ENCODE measurements around the gene ZNF426.
"Not testable (repeated sequence)": the region's sequence is repeated elsewhere in the genome, so short reads cannot be mapped to it uniquely, and the experiment has no call there.

Gene ZNF426

DNA sequence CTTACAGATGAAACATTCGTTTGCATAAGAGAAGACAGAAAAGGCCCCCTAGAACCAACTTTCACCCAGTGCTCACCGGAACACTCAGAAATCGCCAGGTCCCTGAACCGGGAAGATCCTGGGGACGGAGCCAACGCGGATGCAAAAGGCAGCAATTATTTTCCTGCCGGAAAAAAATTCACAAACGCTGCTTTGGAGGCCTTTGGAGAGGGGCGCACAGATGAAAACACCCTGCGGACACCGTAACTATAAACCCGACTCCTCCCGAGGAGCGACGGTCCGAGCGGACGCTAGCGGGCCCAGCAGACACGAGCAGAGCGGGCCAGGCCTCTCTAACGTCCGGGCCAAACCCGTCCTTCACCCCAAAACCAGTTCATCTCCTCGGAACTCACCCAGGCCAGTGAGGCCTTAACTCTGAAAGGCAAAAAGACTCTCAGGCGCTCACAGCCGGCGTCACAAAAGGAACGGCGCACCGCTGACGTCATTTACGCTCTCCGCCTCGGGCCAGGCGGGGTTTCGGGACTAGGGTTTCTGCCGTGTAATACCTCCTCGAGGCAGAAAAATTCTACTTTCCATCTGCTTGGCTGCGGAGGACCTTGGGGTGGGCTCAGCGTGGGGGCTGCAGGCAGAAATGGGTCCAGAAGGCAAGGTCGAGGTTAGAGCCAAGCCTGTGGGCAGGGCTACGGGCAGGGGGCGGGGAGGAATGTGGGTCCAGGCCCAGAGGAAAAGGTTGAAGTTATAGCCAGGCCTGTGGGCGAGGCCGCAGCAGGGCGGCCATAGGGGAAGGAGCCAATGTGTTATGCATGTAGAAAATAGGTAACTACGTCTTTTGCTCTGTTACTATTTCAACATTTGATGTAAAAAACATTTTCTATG is at the start of gene ZNF426:
Gene ZNF426, minus strand, starts transcription at position 463 of the 876 bp plus-strand sequence. CDS start 2,413 bp downstream, outside the sequence.
- DNase-seq = peak; percentile 83 to 85

DNA sequence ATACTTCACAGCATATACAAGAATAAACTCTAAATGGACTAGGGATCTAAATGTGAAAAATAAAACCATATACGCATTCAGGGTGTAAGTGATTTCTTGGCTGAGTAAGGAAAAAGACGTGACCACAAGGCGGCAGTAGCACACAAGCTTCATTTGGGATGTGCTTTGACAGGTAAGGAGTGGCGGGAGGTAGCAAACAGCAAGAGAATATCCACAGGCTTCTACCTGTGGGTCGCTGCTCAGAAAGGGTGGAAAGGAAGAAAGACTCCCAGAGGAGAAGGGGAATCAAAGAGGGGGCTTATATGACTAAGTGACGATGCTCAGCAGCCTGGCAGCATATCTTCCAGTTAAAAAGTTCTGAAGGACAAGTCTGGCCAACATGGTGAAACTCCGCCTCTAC is 48.3 kb upstream of the ZNF426 start:
- peak; percentile 70 to 73 for DNase-seq

DNA sequence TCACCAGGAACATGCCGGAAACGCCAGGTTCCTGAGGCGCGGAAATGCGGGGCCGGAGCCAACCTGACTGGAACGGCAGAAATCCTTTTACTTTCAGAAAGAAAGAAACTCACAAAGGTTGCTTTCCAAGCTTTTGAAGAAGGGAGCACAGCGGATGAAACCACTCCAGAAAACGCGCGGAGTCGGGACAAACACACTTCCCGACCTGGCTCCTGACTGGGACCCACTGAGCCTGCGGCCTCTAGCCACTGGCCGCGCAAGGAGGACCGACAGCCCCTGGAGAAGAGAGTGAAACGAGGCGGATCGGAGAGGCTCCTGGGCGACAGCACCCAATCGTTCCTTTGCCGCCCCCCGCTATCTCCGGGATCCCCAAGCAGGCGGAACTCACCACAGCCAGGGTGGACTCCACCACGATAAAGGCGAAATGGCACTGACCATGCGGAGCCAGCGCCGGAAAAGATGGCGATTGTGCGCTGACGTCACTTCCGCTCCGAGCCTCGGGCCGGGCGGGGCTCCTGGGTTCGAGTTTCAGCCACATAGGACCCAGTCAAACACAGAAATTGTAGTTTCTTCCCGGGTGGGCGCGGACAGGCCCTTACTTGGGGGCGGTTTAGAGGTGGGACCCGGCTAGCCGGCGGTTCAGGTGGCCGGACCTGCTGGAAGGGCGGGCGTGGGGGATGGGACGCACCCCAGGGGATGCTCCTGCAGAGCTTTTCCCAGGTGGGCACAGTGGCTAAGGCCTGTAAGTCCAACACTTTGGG is 45.8 kb upstream of the ZNF426 start, which contains the start of gene ZNF121:
Gene ZNF121, minus strand, starts transcription at position 432 of the 761 bp plus-strand sequence. CDS start 16,407 bp downstream, outside the sequence.
- DNase-seq = peak; percentile 79 to 83

DNA sequence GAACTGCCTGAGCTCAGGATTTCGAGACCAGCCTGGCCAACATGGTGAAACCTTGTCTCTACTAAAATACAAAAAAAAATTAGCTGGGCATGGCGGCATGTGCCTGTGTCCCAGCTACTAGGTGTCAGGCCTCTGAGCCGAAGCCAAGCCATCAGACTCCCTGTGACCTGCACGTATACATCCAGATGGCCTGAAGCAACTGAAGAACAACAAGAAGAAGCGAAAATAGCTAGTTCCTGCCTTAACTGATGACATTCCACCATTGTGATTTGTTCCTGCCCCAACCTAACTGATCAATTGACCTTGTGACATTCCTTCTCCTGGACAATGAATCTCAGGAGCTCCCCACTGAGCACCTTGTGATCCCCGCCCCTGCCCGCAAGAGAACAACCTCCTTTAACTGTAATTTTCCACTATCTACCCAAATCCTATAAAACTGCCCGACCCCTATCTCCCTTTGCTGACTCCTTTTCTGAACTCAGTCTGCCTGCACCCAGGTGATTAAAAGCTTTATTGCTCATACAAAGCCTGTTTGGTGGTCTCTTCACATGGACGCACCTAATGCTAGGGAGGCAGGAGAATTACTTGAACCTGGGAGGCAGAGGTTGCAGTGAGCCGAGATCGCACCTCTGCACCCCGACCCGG is 43.8 kb upstream of the ZNF426 start:
- not testable (repeated sequence) for DNase-seq

DNA sequence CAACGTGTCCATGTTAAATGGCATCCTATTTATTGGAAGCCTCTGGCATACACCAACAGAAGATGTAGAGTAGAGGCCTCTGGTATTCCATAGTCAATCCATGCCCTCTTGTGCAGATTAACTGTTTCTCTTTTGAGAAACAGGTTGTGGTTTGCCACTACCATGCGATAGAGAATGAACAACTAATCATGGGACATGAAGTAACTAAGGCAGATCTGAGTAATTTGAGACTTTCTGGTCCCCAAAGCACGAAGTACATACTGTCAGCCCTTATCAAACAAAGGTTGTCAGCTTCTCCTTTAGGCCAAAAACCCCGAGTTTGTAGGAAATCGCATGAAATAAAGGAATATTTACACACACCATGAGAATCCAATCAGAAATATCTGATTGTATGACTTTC is 42.3 kb upstream of the ZNF426 start:
- no peak for DNase-seq

DNA sequence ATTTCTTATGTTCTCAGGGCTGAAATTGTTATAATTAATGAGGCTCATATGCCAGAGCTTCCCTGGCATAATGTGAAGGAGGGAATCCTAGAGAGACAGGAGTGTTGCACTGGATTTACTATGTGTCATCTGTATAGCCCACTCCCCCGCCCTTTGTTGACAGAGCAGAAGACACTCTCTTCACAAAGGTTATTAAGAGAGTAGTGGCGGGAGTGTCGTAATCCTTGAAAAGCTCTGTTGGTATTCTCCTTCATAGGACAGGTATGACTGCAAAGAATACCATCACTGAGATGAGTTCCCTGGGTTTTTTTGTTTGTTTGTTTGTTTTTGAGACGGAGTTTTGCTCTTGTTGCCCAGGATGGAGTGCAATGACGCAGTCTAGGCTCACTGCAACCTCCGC is 31.8 kb upstream of the ZNF426 start:
- no peak for DNase-seq

DNA sequence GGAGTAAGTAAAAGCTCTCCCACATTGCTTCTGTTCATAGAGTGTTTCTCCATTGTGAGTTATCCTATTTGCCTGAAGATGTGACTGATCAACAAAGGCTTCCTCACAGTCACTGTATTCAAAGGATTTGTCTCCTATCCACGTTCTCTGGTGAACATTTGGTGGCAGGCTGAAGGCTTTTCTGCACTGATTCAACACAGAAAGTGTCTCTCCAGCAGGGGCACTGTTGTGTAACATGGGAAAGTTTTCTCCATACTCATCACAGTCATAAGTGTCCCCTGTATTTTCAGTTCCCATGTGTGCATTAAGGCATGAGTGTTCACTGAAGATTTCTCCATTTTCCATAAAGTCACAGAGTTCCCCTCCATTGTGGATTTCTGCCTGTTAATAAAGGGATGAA is 28.3 kb upstream of the ZNF426 start:
- DNase-seq = no peak

DNA sequence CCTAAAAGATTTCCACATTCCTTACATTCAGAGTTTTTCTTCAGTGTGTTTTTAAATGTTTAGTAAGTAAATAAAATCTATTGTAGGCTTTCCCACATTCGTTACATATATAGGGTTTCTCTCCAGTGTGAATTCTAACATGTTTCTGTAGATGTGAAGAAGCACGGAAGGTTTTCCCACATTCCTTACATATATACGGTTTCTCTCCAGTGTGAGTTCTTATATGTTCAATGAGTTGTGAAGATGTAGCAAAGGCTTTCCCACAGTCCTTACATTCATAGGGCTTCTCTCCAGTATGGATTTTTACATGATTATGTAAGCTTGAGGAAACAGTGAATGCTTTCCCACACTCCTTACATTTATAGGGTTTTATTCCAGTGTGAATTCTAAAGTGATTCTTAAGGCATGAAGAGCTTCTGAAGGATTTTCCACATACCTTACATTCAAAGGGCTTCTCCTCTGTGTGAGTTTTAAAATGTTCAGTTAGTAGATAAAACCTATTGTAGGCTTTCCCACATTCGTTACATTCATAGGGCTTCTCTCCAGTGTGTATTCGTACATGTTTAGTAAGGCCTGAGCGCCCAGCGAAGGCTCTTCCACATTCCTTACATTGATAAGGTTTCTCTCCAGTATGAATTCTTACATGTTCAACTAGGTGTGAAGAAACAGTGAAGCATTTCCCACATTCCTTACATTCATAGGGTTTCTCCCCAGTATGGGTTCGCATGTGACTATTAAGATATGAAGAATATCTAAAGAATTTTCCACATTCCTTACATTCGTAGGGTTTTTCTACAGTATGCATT is 27.7 kb upstream of the ZNF426 start:
- DNase-seq = no peak

DNA sequence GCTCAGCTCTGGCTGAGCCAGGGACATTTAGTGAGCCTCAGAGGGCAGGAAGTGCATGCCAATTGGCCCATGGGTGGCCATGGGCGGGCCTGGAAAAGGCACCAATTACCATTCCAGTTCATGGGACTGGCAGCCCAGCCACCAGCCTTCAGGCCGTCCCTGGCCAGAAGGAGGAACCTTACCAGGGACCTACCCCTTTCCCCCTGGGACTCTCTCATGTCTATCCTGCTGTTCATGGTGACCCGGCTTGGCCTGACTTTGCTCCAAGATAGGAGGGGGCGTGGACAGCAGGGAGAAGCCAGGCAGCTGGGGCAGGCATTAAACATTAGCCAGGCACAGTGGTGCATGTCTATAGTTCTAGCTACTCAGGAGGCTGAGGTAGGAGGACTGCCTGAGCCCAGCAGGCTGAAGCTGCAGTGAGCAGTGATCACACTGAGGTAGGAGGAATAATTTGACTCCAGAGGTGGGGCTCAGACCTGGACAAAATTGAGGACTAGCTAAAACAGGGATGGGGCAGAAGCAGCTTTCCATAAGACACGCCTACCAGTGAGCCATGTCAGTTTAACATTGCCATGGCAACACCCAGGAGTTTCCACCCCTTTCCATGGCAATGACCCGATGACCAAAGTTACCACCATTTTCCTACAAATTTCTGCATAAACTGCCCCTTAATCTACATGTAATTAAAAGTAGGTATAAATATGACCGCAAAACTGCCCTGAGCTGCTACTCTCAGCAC is 14.3 kb upstream of the ZNF426 start:
- no peak for DNase-seq

DNA sequence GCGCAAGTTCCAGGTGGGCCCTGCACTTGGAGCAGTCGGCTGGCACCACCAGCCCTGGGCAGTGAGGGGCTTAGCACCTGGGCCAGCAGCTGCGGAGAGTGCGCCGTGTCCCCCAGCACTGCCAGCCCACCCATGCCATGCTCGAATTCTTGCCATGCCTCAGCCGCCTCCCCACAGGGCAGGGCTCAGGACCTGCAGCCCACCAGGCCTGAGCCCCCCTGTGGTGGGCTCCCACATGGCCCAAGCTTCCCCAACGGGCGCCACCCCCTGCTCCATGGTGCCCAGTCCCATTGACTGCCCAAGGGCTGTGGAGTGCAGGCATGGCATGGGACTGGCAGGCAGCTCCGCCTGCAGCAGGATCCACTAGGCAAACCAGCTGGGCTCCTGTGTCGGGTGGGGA is 9.4 kb upstream of the ZNF426 start:
- no peak for DNase-seq

DNA sequence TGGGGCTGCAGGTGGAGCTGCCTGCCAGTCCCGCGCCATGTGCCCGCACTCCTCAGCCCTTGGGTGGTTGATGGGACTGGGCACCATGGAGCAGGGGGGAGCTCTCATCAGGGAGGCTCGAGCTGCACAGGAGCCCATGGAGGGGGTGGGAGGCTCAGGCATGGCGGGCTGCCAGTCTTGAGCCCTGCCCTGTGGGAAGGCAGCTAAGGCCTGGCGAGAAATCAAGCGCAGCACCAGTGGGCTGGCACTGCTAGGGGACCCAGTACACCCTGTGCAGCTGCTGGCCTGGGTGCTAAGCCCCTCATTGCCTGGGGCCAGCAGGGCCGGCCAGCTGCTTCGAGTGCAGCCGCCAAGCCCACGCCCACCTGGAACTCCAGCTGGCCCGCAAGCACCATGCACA is 2.8 kb upstream of the ZNF426 start:
- DNase-seq = not testable (repeated sequence)

DNA sequence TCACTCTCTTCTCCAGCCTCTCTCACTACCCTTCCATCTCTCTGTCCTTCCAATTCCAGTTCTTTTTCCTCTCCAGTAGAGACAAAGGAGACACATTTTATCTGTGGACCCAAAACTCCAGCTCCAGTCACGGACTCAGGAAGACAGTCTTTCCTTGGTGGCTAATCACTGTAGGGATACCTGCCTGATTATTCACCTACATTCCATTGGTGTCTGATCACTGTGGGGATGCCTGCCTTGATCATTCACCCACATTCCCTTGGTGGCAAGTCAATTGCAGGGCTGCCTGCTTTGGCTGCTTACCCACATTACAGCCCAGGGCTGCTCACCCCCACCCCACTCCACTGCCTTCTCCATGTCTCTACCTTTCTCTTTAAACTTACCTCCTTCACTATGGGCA is 1.5 kb upstream of the ZNF426 start:
- not testable (repeated sequence) for DNase-seq

DNA sequence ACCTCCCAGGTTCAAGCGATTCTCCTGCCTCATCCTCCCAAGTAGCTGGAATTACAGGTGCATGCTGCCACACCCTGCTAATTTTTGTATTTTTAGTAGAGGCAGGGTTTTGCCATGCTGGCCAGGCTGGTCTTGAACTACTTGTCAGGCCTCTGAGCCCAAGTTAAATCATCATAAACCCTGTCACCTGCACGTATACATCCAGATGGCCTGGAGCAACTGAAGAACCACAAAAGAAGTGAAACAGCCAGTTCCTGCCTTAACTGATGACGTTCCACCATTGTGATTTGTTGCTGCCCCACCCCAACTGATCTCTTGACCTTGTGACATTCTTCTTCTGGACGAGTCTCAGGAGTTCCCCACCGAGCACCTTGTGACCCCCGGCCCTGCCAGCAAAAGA is 756 bp upstream of the ZNF426 start:
- not testable (repeated sequence) for DNase-seq

DNA sequence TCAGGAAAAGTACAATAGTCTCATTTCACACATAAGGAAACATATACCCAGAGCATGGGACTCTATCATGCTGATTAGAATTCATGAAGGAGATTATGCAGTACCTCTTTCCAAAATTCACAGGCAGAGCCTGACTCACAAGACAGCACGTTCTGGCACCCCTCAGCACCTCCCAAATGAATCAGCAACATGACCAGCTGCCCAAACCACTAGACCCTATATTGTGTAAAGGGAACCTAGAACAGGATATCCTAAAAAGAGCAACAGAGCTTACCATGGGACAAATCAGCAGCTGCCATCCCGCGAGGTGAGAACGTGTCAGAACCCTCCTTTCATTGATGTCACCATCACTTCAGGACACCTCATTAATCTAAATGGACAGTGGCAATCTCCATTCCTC is 2.5 kb downstream of the ZNF426 start:
- DNase-seq = no peak

DNA sequence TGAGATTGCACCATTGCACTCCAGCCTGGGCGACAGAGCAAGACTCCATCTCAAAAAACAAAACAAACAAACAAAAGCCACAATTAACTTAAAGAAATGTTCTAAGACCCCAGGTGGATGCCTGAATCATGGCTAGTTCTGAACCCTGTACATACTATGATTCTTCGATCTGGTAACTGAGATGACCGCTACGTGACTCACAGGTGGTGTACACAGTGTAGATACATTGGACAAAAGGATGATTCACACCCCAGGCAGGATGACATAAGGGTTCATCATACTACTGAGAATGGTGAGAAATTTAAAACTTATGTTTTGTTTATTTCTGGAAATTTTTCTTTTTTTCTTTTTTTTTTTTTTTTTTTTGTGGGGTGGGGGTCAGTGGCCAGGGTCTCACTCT is 6.5 kb downstream of the ZNF426 start:
- no peak for DNase-seq

DNA sequence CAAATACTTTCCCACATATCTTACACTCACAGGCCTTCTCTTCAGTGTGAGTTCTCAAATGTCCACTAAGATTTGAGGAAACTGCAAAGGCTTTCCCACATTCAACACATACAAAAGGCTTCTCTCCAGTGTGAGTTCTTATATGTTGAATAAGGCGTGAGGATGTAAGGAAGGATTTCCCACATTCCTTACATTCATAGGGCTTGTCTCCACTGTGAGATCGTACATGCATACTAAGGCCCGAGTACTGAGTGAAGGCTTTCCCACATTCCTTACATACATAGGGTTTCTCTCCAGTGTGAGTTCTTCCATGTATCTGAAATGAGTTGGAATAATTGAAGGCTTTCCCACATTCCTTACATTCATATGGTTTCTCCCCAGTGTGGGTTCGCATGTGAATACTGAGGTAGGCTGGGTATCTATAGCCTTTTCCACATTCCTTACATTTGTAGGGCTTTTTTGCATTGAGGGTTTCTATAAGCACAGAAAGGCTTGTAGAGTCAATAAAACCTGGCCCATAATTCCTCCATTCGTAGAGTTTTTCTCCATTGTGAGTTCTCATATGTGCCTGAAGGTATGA is 9.6 kb downstream of the ZNF426 start:
- no peak for DNase-seq

DNA sequence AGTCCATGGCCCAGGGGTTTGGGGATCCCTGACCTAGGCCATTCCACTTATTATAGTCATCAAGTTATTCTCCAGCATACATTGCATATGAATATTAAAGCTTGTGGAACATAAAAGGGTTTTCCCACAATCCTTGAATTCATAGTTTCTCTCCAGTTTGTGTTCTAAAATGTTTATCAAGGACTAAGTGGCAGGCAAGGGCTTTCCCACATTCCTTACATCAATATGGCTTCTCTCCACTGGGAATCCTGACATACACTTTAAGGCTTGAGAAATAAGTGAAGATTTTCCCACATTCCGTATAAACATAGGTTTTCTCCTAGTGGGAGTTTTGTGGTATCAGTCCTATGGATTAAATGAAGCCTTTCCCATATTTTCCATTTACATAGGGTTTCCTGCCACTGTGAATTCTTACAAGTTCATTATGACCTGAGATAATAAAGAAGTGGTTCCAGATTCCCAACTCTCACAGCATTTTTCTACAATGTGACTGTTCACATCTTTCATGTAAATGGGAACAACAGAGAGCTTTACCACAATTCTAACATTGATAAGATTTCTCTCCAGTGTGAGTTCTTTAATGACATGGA is 14.5 kb downstream of the ZNF426 start:
- no peak for DNase-seq

DNA sequence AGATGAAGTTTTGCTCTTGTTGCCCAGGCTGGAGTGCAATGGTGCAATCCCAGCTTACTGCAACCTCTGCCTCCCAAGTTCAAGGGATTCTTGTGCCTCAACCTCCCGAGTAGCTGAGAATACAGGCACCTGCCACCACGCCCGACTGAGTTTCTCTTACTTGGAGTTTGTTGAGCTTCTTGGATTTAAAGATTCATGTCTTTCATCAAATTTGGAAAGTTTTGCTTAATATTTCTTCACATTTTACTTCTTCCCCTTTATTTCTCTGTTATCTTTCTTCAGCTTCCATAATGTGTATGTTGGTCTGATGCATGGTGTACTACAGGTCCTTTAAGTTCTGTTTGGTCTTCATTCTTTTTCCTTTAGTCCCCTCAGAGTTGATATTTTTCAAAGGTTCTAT is 31.2 kb downstream of the ZNF426 start:
- DNase-seq = no peak

DNA sequence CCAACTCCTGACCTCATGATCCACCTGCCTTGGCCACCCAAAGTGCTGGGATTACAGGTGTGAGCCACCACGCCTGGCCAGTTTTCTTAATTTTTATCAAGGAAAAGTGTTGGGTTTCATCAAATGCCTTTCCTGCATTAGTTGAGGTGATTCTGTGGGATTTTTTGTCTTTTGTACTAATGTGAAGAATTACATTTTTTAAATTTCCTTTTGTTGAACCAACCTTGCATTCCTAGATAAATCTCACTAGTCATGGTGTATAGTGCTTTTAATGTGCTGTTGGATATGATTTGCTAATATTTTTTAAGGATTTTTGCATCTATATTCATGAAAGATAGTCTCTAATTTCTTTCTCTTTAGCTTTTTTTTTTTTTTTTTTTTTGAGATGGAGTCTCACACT is 37.6 kb downstream of the ZNF426 start:
- DNase-seq = no peak

DNA sequence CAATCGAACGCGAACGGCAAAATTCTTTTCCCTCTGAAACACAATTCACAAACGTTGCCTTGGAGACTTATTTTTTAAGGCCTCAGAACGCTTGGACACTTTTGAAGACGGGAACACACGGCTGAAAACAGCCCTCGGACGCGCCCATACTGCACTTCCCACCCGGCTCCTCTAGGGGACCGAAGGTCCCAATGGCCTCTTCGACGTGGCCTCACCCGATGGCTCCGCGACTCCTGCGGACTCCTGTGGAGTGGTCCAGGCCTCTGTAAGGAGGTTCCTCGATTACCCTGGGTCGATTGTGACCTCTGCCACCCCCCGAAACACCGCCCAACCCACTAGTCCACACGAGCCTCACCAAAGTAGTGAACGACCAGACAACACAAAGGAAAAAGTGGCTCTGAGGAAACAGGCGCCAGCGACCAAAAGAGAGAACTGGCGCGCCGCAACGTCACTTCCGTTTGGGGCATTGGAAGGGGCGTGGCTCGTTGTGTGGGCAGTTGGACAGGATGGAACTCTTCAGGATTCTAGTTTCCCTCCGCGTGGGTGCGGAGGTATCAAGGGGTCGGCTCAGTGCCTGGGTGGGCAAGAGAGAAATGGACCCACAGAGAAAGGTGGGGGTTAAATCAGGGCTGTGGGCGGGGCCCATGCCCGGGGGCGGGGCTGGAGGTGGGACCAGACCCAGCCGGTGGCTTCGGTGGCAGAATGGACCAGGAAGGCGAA is 40.1 kb downstream of the ZNF426 start, which contains the start of gene ZNF560:
Gene ZNF560, minus strand, starts transcription at position 434 of the 720 bp plus-strand sequence. CDS start 23,303 bp downstream, outside the sequence.
- DNase-seq = no peak

All from stimulated activated CD4-positive, alpha-beta T cell treated with anti-CD3 and anti-CD28 coated beads, Interleukin-4, amount 100 ng/mL, for 4 hours (primary cell).